Activated CD4-positive, alpha-beta memory T cell treated with anti-CD3 and anti-CD28 coated beads for 36 hours (primary cell): ENCODE results near the gene ERGIC1. TPM values are rescaled to one million over a fixed set of nuclear protein-coding genes. Genes with fewer than 3 reads are reported as not detected.

ENCODE experiments used
- CTCF ChIA-PET: fragments of 350-600 bp; sonication (Branson Sonifier 250); formaldehyde crosslinking; loops from one replicate; lab custom pipeline; 2021; ENCODE audit warnings: antibody characterized with exemption, inconsistent platforms; lab: Charles Lee
- POLR2A ChIA-PET: fragments of 350-600 bp; sonication (Branson Sonifier 250); formaldehyde crosslinking; loops from one replicate; lab custom pipeline; 2021; ENCODE audit warnings: antibody characterized with exemption; lab: Charles Lee
- DNase-seq: peaks from one replicate; pipeline ENCODE4 v3.0.0-alpha.2; 2020
- H3K27ac Mint-ChIP-seq: one replicate; pipeline ENCODE4 v1.8.0; 2021; ENCODE audit warnings: mixed read lengths
- H3K27me3 Mint-ChIP-seq: one replicate; pipeline ENCODE4 v1.8.0; 2021; ENCODE audit warnings: mixed read lengths
- H3K36me3 Mint-ChIP-seq: one replicate; pipeline ENCODE4 v1.8.0; 2021; ENCODE audit warnings: mixed read lengths
- H3K4me1 Mint-ChIP-seq: one replicate; pipeline ENCODE4 v1.8.0; 2021; ENCODE audit warnings: low read depth, mixed read lengths
- H3K4me3 Mint-ChIP-seq: one replicate; pipeline ENCODE4 v1.8.0; 2021; ENCODE audit warnings: mild to moderate bottlenecking, mixed read lengths
- H3K9me3 Mint-ChIP-seq: one replicate; pipeline ENCODE4 v1.8.0; 2021; ENCODE audit warnings: mixed read lengths
- intact Hi-C: fragments of 100-400 bp; cut with micrococcal nuclease; formaldehyde crosslinking; loops from one replicate; pipeline ENCODE4 v1.15.1; 2023
- total RNA-seq, 2 experiments: library from RNA; stranded (reverse); gene quantifications; one replicate each; pipeline ENCODE4 v1.2.3, GENCODE V29; 2021

ERGIC1 gene
- total RNA-seq, 2 experiments from 2014 or later: 41.9 to 42.7 TPM

DNA sequence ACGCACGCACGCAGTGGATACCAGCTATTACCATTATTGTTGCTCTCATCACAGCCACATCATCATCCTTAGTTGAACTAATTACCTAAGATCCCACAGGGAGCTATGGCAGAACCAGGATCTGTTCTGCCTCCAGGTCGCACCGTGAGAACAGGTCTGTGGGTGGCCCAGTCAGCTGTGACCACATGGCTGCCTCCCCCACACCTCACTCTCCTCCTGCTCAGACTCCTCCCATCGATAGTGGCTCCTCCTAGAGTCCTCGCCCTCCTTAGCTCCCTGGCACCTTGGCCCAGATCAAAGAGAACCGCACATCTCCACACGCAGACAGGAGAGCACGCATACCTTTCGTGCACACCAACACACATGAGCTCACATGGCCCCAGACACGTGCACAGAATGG, 92.7 kb downstream of the ERGIC1 start:
- Mint-ChIP-seq H3K4me1 (no peaks in the 10 kb centered on the region), H3K36me3 (peaks cover 7% of the 10 kb centered on the region), H3K27me3 (no peaks in the 10 kb centered on the region), H3K4me3 (no peak overlapping the region), H3K27ac (no peak overlapping the region), H3K9me3 (no peaks in the 10 kb centered on the region)
- intact Hi-C loops: no loop called here
- CTCF ChIA-PET: interaction anchor here (0.5 to 15.3 kb wide), 4 partner anchors 185 to 456 kb away, joined by 3 to 393 read pairs (median 8); no protein-coding TSS in a partner anchor
- no peak for DNase-seq
- POLR2A ChIA-PET: no interaction called here

DNA sequence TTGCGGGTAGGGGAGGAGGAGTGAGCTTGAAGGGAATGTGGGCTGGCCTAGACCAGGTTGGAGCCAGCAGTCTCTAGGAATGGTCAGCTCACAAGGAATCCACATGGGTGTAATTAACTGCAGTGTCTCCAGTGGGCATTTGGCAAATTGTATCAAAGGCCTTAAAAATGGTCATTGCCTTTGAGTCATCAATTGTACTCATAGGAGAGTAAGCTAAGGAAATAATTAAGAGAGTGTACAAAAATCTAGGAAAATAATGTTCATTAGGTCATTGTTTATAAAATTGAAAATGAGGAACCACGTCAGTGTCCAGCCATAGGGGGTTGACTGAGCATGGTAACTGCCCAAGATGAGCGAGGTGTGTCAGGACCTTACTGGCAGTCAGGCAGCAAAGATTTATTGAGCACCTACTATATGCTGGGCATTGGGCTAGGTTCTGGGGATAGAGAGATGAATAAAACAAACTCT, 95.4 kb downstream of the ERGIC1 start:
- Mint-ChIP-seq H3K9me3 (no peaks in the 10 kb centered on the region), H3K27ac (no peak overlapping the region), H3K36me3 (peaks cover 6% of the 10 kb centered on the region), H3K4me3 (no peak overlapping the region), H3K27me3 (no peaks in the 10 kb centered on the region), H3K4me1 (peaks cover 6% of the 10 kb centered on the region)
- intact Hi-C loops: no loop called here
- ChIA-PET POLR2A (interaction anchor here (0.7 kb wide), 1 partner anchor 20 kb away, joined by 3 read pairs; no protein-coding TSS in a partner anchor), CTCF (interaction anchor here (1.0 to 15.3 kb wide), 5 partner anchors 9 to 232 kb away, joined by 3 to 393 read pairs (median 5); no protein-coding TSS in a partner anchor)
- DNase-seq: no peak

- no peak for DNase-seq
- POLR2A ChIA-PET: no interaction called here
- H3K9me3 Mint-ChIP-seq: no peaks in the 10 kb centered on the region
- no peak overlapping the region for H3K4me3 Mint-ChIP-seq
- intact Hi-C loops: no loop called here
- no peak overlapping the region for H3K27ac Mint-ChIP-seq
- peaks cover 9% of the 10 kb centered on the region for H3K36me3 Mint-ChIP-seq
- H3K27me3 Mint-ChIP-seq: no peaks in the 10 kb centered on the region
- CTCF ChIA-PET: interaction anchor here (0.9 to 15.3 kb wide), 11 partner anchors 8 to 221 kb away, joined by 3 to 393 read pairs (median 7); partner anchors contain the start of gene RPL26L1
- H3K4me1 Mint-ChIP-seq: peaks cover 6% of the 10 kb centered on the region
These were observed 97.0 kb downstream of the ERGIC1 start for GRCh38 chr5:172931001-172931536.

DNA sequence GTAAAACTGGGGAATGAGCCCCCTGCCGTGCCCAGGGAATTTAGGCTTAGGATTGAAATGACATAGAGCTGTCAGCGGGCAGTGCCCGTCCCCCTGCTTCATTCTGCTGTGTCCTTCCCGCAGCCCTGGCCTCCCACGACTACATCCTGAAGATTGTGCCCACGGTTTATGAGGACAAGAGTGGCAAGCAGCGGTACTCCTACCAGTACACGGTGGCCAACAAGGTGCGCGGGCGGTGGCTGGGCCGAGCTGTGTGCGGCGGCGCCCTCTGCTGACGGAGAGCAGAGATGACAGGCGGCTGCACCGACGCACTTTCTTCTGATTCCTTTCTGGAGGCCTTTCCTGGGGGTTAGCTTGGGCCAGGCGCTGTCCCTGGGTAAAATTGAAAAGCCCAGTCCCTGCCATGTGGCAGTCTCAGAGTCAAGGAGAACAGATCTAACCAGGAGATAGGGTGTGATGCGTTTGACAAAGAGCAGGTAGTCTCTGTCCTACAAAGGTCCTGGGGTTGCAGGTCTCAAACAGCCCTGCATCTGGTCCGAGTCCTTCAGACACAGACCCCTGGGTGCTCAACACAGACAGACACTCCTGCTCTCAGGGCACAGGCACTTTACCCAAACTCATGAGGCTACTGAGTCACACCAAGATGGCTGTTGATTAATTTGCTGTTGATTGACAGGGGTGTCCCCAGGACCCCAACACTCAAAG, 98.4 kb downstream of the ERGIC1 start:
- peaks cover 6% of the 10 kb centered on the region for H3K4me1 Mint-ChIP-seq
- no peak overlapping the region for H3K4me3 Mint-ChIP-seq
- peak; percentile 82 for DNase-seq
- CTCF ChIA-PET: interaction anchor here (0.6 to 15.3 kb wide), 39 partner anchors 9 to 555 kb away, joined by 3 to 393 read pairs (median 4); partner anchors contain the start of gene RPL26L1
- POLR2A ChIA-PET: interaction anchor here (0.6 to 1.3 kb wide), 3 partner anchors 212 to 226 kb away, joined by 3 to 4 read pairs (median 3); no protein-coding TSS in a partner anchor
- H3K36me3 Mint-ChIP-seq: peaks cover 7% of the 10 kb centered on the region
- intact Hi-C loops: loop anchor here (1.0 kb wide), 3 partner anchors 160 to 215 kb away; no protein-coding TSS in a partner anchor
- H3K9me3 Mint-ChIP-seq: no peaks in the 10 kb centered on the region
- no peaks in the 10 kb centered on the region for H3K27me3 Mint-ChIP-seq
- no peak overlapping the region for H3K27ac Mint-ChIP-seq

- ChIA-PET POLR2A (interaction anchor here (0.6 to 1.0 kb wide), 2 partner anchors 94 to 227 kb away, joined by 3 to 4 read pairs; no protein-coding TSS in a partner anchor), CTCF (interaction anchor here (0.8 to 15.3 kb wide), 22 partner anchors 10 to 254 kb away, joined by 3 to 393 read pairs (median 4); partner anchors contain the start of genes DUSP1 and RPL26L1)
- Mint-ChIP-seq H3K36me3 (peaks cover 7% of the 10 kb centered on the region), H3K27ac (no peak overlapping the region), H3K9me3 (no peaks in the 10 kb centered on the region), H3K4me1 (peaks cover 6% of the 10 kb centered on the region), H3K4me3 (no peak overlapping the region), H3K27me3 (no peaks in the 10 kb centered on the region)
- intact Hi-C loops: no loop called here
- DNase-seq: no peak
These were observed 99.2 kb downstream of the ERGIC1 start for GRCh38 chr5:172933238-172933637.

DNA sequence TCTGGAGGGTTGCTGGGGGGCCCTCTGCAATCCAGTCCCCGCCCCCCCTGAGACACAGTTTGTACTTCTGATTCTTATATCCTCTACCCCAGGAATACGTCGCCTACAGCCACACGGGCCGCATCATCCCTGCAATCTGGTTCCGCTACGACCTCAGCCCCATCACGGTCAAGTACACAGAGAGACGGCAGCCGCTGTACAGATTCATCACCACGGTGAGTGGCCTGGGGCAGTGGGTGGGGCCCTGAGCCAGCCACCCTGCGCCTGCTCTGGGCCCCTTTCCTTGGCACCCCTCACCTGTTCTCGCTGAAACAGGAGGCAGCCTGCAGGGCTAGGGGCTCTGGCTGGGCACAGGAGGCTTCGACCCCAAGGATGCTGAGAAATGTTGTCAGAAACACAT, 101.0 kb downstream of the ERGIC1 start:
- Mint-ChIP-seq H3K27ac (no peak overlapping the region), H3K27me3 (no peaks in the 10 kb centered on the region), H3K4me3 (no peak overlapping the region), H3K36me3 (peaks cover 7% of the 10 kb centered on the region), H3K9me3 (no peaks in the 10 kb centered on the region), H3K4me1 (peaks cover 6% of the 10 kb centered on the region)
- intact Hi-C loops: no loop called here
- DNase-seq: no peak
- ChIA-PET POLR2A (no interaction called here), CTCF (interaction anchor here (15.3 kb wide), 1 partner anchor 225 kb away, joined by 393 read pairs; no protein-coding TSS in a partner anchor)

DNA sequence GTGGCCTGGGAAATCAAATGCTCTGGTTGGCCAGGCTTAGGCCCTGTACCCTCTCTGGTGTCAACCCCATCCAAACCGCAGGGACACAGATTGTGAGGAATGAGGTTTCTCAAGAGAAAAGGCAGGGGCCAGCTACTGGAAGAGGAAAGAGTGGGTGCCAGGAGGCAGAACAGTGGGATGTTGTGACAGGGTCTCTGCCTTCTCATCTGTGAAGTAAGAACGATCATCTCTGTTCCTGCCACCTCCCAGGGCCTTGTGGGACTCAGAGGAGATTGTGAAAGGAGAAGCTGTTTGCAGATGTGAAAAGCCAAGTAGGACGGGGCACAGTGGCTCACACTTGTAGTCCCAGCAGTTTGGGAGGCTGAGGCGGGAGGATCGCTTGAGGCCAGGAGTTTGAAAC, 102.3 kb downstream of the ERGIC1 start:
- ChIA-PET POLR2A (no interaction called here), CTCF (interaction anchor here (1.0 to 15.3 kb wide), 3 partner anchors 216 to 227 kb away, joined by 3 to 393 read pairs (median 10); no protein-coding TSS in a partner anchor)
- H3K4me1 Mint-ChIP-seq: peaks cover 6% of the 10 kb centered on the region
- intact Hi-C loops: no loop called here
- H3K36me3 Mint-ChIP-seq: peaks cover 7% of the 10 kb centered on the region
- H3K27me3 Mint-ChIP-seq: no peaks in the 10 kb centered on the region
- DNase-seq: no peak
- no peaks in the 10 kb centered on the region for H3K9me3 Mint-ChIP-seq
- no peak overlapping the region for H3K27ac Mint-ChIP-seq
- H3K4me3 Mint-ChIP-seq: no peak overlapping the region

- Mint-ChIP-seq H3K27me3 (no peaks in the 10 kb centered on the region), H3K36me3 (peaks cover 7% of the 10 kb centered on the region), H3K4me3 (no peak overlapping the region), H3K4me1 (no peaks in the 10 kb centered on the region), H3K27ac (no peak overlapping the region), H3K9me3 (no peaks in the 10 kb centered on the region)
- ChIA-PET CTCF (interaction anchor here (1.0 to 15.3 kb wide), 4 partner anchors 10 to 229 kb away, joined by 3 to 393 read pairs (median 7); no protein-coding TSS in a partner anchor), POLR2A (no interaction called here)
- peak; percentile 20 for DNase-seq
- intact Hi-C loops: no loop called here
These were observed 105.0 kb downstream of the ERGIC1 start for GRCh38 chr5:172939071-172939470.

DNA sequence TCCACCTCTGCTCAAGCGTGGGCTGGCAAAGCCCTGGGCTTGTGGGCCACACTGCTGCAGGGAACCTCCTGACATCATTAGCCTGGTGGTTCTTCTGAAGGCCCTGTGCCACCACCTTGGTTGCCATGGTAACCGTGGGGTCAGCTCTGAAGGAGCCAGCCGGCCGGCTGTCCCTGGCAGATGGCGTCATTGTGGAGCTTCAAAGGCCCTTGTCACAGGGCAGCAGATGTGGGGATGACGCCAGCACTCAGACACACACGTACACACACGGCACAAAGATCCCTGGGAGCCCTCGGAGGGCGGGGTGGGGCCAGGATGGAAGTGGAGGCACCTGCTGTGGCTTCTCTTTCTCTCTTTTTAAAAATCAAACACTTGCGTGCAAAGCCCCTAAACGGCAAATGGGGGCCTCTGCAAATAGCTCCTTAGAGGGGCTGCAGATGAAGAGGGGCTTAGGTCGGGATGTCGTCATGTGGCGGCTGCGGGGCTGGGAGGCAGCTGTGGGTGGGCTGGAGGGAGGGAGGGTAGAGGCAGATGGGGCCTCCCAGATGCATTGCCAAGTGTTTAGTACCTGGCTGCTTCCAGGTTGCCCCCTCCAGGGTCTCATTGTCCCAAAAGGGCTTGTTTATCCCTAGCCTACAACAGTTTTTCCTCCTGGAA, 105.7 kb downstream of the ERGIC1 start:
- no peaks in the 10 kb centered on the region for H3K9me3 Mint-ChIP-seq
- H3K4me1 Mint-ChIP-seq: no peaks in the 10 kb centered on the region
- peaks cover 7% of the 10 kb centered on the region for H3K36me3 Mint-ChIP-seq
- ChIA-PET POLR2A (no interaction called here), CTCF (interaction anchor here (1.0 to 15.3 kb wide), 3 partner anchors 10 to 230 kb away, joined by 3 to 393 read pairs (median 4); no protein-coding TSS in a partner anchor)
- no peak overlapping the region for H3K4me3 Mint-ChIP-seq
- intact Hi-C loops: no loop called here
- no peaks in the 10 kb centered on the region for H3K27me3 Mint-ChIP-seq
- no peak overlapping the region for H3K27ac Mint-ChIP-seq
- no peak for DNase-seq

DNA sequence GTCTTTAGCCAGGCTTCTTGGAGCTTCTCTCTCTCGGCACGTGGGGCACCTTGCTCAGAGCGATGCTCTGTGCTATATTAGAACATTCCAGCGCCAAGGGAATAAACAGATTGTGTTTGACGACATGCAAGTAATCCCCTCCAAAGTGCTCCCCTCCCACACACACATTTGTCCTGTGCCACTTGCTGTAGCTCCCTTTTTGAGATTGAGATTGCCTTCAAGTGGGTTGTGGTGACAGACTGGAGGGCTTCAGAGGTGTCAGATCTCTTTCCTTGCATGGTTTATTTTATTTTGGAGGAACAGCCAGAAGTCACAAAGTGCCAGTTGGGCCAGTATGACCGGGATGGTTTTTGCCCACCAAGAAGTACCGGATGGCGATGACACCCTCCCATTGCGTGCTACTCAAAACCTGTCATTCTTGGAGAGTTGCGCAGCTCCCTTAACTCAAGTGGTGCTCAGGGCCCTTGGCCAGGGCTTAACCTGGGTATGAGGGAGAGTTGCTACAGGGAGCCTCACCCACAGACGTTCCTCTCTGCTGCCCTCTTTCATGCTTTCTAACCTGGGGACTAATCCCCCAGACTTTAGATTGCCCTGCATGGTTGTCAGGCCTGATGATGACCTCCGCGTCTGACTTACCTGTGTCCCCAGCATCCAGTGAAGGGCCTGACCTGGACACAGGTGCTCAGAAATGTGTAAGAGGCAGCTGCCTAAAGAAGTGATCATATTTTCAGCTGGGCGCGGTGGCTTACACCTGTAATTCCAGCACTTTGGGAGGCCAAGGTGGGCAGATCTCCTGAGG, 106.4 kb downstream of the ERGIC1 start:
- Mint-ChIP-seq H3K36me3 (peaks cover 7% of the 10 kb centered on the region), H3K27ac (no peak overlapping the region), H3K4me3 (no peak overlapping the region), H3K9me3 (no peaks in the 10 kb centered on the region), H3K27me3 (no peaks in the 10 kb centered on the region), H3K4me1 (no peaks in the 10 kb centered on the region)
- CTCF ChIA-PET: interaction anchor here (1.0 to 15.3 kb wide), 2 partner anchors 8 to 231 kb away, joined by 6 to 393 read pairs; no protein-coding TSS in a partner anchor
- DNase-seq: no peak
- intact Hi-C loops: no loop called here
- POLR2A ChIA-PET: no interaction called here

- DNase-seq: no peak
- intact Hi-C loops: no loop called here
- ChIA-PET POLR2A (no interaction called here), CTCF (interaction anchor here (1.0 to 15.3 kb wide), 3 partner anchors 9 to 231 kb away, joined by 3 to 393 read pairs (median 6); no protein-coding TSS in a partner anchor)
- no peaks in the 10 kb centered on the region for H3K4me1 Mint-ChIP-seq
- H3K9me3 Mint-ChIP-seq: no peaks in the 10 kb centered on the region
- no peak overlapping the region for H3K27ac Mint-ChIP-seq
- H3K27me3 Mint-ChIP-seq: no peaks in the 10 kb centered on the region
- H3K4me3 Mint-ChIP-seq: no peak overlapping the region
- peaks cover 4% of the 10 kb centered on the region for H3K36me3 Mint-ChIP-seq
These were observed 107.0 kb downstream of the ERGIC1 start for GRCh38 chr5:172941067-172941516.
